Suppressor macrophage treated with lipopolysaccharide for 4 hours (primary cell): Measurements from ENCODE around the gene RIN2.
"Not testable (repeated sequence)": the region's sequence is repeated elsewhere in the genome, so short reads cannot be mapped to it uniquely, and the experiment has no call there.

Source experiments
- DNase-seq: peaks from one replicate; pipeline ENCODE4 v3.0.0-alpha.2; 2020

The RIN2 gene

DNA sequence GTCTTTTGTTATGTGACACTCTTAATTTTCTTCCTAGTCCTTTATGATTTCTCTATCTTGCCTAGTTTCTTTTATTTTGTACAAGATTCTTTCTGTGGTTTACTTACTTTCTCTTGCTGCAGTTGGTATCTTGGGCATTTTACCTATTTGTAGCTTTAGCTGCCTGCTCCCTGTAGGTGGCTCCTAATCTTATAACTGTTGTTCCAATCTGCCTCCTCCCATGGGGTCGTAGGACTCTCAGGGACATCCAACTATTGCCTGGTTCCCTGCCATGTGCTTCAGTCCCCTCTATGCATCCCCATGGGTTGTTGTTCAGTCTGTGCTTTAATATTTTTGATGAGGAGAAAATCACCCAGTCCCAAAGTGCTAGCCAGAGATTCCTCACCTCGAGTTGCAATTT is 31.4 kb downstream of the RIN2 start:
- no peak for DNase-seq

- DNase-seq, result no peak
Observed at GRCh38 chr20:19791887-19792286, 33.8 kb downstream of the RIN2 start.

DNA sequence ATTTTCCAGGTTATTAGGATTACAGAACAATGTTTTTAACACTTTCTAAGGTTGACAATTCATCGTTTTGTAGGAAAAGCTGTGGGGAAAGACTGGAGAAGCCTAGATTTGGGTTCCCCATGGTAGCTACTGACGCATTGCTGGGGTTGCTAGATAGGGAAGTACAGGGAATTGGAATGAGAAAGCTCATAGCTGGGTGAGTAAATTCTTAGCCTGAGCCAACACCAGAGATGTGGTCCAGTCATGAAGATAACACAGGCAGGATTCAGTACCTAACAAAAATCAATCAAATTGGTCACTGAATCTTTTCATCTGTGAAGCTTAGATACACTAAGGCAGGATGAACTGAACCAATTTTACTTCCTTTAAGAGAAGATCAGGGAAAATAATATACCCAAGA is 35.7 kb downstream of the RIN2 start:
- no peak for DNase-seq

GRCh38 chr20:19794941-19795340 is 36.9 kb downstream of the RIN2 start:
- DNase-seq, result no peak

DNA sequence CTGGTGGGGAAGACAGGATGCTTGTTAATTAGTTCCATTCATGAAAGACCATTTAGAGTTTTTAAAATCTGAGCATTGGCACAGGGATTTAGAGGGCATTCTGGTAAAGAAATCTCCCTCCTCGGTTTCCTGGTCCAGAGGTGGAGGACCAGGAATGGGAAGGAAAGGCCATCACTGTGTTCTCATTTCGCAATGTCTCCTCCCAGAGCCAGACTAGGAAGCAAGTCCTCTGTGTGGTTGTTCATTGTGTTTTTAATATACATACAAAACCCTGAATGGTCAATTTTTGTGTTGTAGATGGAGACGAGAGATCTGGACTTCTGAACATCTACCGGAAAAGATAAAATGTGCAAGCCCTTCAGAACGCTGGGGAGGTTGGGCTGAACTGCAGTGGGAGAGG is 41.3 kb downstream of the RIN2 start:
- DNase-seq, result no peak

DNA sequence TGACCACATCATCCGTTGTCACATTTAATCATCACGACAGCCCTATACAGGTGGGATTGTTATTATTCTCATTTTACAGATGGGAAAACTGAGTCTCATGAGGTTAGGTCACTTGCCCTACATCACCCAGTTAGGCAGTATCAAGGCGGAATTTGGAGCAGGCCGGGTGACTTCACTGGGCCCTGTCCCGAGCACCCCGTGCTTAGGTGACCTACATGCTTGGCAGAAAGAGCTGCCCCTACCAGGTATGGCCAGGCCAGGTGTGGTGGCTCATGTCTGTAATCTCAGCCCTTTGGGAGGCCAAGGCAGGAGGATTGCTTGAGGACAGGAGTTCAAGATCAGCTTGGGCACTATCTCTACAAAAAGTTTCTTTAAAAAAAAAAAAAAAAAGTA is 44.0 kb downstream of the RIN2 start:
- DNase-seq, result no peak

DNA sequence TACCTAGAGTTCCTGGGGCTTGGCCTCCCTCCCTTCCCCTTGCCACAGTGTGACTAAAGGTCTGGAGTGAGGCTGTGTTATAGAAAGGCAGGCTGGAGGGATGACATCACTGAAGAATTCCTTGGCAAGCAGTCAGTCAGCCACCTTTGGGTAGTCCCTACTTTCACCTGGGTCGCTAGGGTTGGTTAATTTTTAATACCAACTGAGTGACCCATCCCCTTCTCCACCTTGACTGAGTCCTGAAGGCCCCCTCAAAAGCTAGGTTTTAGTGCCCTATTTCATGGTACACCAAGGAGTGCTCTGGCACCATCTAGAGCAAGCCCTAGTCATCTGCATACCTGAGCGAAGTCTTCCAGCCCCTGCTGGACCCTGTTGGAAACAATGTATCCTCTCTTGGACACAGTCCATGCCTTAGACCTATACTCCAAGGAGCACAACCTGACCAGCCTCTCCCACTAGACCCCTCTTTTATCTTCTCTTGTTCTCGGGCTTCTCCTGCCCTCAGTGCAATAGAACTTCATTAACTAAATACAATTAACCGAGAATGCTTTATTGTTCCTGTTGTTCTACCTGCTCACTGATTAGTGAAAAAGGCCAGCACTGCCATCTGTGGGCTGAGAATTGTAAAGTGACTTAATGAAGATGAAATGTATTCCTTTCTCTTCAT is 44.6 kb downstream of the RIN2 start:
- no peak for DNase-seq

DNA sequence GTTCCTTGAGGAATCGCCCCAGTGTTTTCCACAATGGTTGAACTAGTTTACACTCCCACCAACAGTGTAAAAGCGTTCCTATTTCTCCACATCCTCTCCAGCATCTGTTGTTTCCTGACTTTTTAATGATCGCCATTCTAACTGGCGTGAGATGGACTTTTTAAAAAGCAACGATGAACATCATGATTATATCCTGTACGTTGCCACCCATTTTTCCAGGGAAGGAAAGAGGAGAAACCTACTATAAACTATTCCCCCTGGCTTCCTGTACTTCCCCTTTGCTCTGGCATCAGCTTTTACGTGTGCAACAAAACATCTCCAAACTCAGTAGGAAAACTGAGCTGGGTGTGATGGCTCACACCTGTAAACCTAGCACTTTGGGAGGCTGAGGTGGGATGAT is 48.2 kb downstream of the RIN2 start:
- DNase-seq, result not testable (repeated sequence)

GRCh38 chr20:19806806-19807190 is 48.7 kb downstream of the RIN2 start:
- no peak for DNase-seq

DNA sequence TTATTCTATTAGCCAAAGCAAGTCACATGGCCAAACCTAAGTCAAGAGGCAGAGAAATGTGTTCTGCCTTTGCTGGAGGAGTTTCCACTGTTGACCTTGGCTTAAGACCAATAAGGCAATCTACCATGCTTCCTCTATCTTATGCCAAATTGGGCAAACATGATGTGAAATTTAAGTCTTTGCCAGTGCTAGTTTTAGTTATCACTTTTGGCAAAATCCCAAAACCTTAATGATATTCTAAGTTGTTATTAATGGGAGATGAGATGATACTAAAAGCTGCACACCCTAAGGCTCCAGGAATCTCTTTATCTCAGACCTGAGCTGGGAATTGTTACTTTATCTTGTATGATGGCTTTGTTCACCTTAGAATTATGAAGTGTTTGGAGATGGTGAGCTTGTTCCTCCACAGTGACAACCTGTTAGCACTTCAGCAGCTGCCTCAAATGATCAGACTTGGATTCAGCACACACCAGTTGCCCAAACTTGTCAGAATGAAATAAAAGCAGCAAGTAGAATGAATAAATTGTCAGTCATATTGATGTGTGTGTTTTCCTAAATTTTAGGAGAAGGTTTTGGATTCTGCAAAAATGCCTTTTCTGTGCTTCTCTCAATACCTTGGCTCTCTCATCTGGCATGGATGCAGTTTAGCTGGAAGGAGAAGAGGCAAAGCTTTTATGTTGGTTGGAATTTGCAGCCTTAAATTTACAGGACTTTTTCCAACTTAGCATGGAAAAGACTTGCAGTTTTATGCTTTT is 49.3 kb downstream of the RIN2 start:
- no peak for DNase-seq
